Stimulated activated CD4-positive, alpha-beta T cell treated with anti-CD3 and anti-CD28 coated beads, Interleukin-1b, Interleukin-23, amount 100 ng/mL, for 48 hours (primary cell): ENCODE measurements around the gene RABGAP1L.
A peak's percentile ranks its signal among the peaks of the same experiment; 100 is the strongest.

Experiments
- DNase-seq: peaks from one replicate; pipeline ENCODE4 v3.0.0-alpha.2; 2020

Gene RABGAP1L

GRCh38 chr1:174954073-174954460 is 794.7 kb downstream of the RABGAP1L start:
- no peak for DNase-seq

DNA sequence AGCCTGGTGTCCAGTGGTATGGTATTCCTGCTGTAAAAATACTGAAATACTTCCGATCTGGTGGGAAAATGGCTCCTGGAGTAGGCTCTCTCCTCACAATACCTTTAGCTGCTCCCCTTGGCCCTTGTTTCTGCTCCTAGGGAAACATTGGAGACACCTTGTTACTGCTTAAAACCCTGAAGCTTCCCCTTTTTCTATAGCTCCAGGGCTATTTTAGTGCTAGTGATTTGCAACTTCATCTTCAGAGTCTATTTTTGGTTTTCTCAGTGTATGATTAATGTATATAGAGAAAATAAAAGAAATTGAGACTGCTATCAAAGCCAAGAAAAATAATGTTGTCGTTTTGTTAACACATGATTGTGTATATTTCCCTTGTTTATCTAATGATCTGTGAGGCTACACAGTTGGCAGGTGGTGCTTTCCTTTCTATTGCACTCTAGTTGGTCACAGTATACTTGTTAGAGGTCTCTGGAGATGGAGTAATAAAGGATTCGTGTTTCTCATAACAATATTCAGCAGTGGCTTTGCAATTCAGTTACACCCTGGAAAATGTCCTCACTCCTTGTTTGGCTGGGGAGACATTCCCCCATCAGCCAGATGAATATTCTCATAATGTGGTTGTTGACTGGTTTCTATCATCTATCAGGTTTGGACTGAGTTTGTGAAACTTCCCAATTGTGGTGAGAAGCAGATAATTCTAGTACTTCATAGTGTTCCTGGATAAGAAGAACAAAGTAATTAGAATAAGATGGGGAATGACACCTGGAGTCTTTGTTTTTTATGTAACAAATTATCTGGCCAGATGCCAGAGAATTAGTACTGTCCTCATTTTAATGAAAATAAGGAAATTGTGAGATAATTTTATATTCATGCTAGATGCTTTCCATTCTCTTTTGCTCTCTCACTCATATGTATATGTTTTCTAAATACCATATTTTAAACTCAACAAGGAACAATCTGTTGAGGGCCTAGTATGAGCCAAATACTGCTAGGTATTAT is 795.6 kb downstream of the RABGAP1L start:
- DNase-seq, result no peak

GRCh38 chr1:174956086-174956485 is 796.8 kb downstream of the RABGAP1L start:
- no peak for DNase-seq

DNA sequence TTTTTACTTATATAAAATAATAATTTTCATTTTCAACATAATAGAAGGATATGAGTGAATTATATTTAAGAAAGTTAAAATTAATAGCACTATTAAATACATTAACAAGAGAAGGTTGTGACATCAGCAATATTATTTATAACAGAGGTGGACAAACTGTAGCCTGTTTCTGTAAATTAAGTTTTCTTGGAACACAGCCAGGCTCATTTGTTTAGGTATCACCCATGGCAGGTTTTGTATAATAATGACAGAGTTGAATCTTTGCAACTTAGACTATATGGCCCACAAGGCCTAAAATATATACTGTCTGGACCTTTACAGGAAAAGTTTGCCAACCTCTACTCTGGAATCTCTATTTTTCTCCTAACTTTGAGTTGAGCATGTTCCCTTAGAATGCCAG is 797.7 kb downstream of the RABGAP1L start:
- DNase-seq, result no peak

GRCh38 chr1:174957829-174958228 is 798.5 kb downstream of the RABGAP1L start:
- no peak for DNase-seq

DNA sequence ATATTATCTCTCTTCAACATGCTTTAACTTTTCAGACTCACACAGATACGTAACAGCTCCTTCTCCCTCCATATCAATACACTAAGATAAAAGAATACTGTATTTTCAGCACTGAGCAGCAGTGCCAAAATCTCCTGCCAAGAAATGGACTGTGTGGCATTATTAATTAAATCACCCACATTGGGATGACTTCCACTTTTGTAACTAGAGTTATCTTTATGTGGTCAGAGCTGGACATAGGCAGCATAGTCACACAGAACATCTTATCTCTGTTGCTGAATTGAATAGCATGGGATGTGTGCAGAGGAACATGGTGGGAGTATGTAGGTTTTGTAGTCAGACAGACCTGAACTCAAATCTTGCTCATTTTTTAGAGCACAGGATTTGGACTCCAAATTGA is 799.1 kb downstream of the RABGAP1L start:
- no peak for DNase-seq

- no peak for DNase-seq
These were observed 801.0 kb downstream of the RABGAP1L start for GRCh38 chr1:174960362-174960761.

GRCh38 chr1:174963529-174964125 is 804.3 kb downstream of the RABGAP1L start:
- no peak for DNase-seq

DNA sequence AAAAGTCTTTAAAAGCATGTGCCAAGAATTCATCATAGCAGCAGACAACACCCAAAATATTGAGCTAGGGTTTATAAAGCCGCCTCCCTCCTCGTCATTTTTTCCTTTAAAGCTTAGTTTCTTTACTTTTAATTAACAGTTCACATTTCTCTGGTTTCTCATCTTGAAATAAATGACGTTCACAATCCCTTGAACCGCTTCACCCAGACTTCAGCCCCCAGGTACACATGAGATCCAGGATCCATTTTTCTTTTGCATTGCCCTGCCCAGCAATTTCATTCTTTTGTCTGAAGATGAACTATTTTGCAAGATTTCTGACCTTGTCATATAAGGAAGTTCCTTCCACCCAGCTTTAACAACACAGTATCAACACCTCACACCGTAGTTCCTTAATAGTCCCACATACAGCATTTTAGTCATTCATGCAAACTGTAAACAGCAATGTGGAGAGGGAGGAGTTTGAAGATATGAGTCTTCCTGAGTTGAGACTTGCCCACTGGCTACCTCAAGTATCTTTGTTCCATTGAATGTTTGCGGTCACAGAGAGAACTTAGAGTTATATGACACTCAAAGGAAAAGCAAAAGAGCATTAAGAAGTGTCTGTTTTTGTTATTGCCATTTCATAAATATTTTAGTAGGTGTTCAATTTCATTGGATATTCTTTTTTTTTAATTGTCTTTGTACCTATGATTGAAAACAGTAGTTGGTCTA is 805.1 kb downstream of the RABGAP1L start:
- peak; percentile 7 for DNase-seq

DNA sequence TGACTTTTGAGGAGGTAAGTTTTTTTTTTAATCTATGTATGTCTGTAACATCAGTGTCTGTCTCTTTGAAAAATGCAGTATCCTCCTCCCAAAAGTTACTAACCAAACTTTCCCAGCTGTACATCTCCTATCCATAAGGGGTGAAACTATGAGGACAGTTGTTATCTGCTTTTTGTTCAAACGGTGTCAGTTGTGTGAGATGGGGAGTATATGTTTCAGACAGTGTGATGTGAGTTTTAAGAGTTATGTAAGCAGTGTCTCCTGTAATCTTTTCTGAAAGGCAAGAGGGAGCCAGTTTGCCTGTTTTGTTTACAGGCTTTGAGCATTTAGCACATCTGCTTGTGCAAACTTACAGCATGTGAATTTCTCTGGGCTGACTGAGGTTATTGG is 805.6 kb downstream of the RABGAP1L start:
- no peak for DNase-seq

- DNase-seq, result no peak
These were observed 806.2 kb downstream of the RABGAP1L start for GRCh38 chr1:174965362-174966007.

- no peak for DNase-seq
These were observed 806.8 kb downstream of the RABGAP1L start for GRCh38 chr1:174966008-174966572.

- DNase-seq, result no peak
These were observed 808.8 kb downstream of the RABGAP1L start for GRCh38 chr1:174967845-174968705.

GRCh38 chr1:174968750-174969244 is 809.5 kb downstream of the RABGAP1L start:
- no peak for DNase-seq

DNA sequence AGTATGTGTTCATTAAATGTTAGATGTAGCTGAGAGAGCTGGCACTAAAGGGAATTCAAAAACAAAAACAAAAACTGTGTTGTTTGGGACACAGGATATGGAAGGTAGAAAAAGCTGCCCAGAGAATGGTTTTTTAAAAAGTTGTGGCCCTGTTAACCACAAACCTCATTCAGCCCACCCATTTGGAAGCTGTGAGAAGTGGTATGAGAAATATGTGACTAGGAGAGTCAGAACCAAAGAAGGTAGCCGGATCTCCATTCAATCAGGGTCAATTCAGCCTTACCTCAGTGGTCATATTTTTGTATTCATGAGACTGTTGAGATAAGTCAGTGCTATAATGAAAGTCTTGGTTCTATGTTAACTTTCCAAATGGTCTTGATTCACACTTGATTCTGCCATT is 810.7 kb downstream of the RABGAP1L start:
- no peak for DNase-seq

GRCh38 chr1:174971466-174971865 is 812.1 kb downstream of the RABGAP1L start:
- DNase-seq, result no peak

GRCh38 chr1:174971902-174972301 is 812.6 kb downstream of the RABGAP1L start:
- DNase-seq, result no peak

DNA sequence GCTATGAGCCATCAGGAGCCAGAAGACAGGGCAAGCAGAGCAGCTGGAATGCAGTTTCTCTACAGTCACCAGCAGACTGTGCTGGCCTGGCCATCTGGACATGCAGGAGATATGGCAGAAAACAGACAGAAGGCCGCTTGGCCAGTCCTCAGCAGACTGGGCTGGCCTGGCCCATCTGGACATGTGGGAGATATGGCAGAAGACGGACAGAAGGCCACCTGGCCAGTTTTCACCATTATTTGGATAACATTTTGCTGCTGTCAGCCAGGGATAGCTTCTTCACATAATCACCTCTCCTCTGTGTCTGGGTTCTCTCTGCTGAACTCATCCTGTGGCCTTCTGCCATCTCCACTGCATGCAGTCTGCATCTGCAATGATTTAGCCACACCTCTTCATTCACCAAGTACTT is 815.4 kb downstream of the RABGAP1L start:
- DNase-seq, result no peak

DNA sequence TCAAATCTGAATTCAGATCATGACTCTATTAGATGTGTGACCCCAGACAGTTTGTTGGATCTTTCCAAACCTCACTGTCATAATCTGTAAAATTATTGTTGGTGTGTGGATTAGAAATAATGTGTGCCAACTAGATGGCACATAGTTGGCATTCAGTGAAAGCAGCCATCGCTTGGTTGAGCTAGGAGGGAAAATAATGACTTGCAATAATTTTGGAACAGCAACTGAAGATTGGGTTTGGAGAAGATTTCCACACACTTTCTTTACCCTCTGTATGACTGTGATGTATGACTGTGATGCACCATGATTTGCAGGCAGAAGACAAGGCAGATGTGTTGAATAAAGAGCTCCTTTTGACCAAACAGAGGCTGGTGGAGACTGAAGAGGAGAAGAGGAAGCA is 816.4 kb downstream of the RABGAP1L start:
- no peak for DNase-seq

DNA sequence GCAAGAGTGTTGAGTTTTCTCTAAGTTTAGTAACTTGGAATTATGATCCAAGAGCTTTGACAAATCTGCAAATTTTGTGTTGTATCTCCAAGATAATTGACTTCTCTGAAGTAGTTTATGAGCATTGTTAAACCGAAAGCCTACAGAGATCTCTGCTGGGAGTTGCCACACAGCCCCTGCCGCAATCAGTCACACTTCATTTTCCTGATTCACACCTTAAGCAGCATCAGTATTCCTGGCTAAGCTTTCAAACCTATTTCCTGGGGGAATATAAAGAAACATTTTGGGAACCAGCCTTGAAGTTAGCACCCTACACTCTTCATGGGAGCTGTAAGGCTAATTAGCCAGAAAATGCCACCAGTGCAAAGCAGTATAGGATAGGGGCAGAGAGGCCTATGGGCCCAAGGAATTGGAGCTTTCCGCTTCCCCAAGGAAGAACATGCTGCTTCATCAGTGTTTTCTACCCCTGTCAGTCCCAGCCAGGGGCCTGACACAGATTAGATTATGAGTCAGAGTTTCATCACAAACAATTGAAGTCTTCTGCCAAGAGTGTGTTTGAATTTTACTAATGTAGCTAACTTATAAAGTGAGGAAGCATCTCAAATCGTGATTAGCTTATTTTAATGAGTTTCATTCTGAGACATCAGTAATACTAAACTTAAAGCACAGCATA is 817.3 kb downstream of the RABGAP1L start:
- no peak for DNase-seq
